BJ (cell line): ENCODE measurements around the gene INTS6. TPM values are rescaled to one million over a fixed set of nuclear protein-coding genes. Genes with fewer than 3 reads are reported as not detected.

ENCODE experiments used
- CTCF ChIA-PET: fragments of 350-600 bp; formaldehyde crosslinking; extraction: SDS; loops from one replicate; lab custom pipeline; 2021; ENCODE audit warnings: antibody characterized with exemption, inconsistent platforms; lab: Yijun Ruan, JAX
- POLR2A ChIA-PET: fragments of 300-600 bp; sonication (Branson Sonifier 250); formaldehyde crosslinking; extraction: SDS; loops from one replicate; lab custom pipeline; 2021; ENCODE audit warnings: antibody characterized with exemption; lab: Charles Lee
- DNase-seq: peaks from one replicate; pipeline ENCODE4 v3.0.0-alpha.2; 2011; ENCODE audit warnings: low read depth
- H3K27me3 ChIP-seq: 2 replicates; pipeline ENCODE4 v1.6.0; 2011; ENCODE audit warnings: low read length; ENCODE audit not compliant: control insufficient read depth, insufficient read depth
- H3K36me3 ChIP-seq: 2 replicates; pipeline ENCODE4 v1.5.1; 2011; ENCODE audit warnings: low read length; ENCODE audit not compliant: control insufficient read depth, insufficient read depth
- H3K4me3 ChIP-seq: 2 replicates; pipeline ENCODE4 v1.5.1; 2011; ENCODE audit warnings: low read depth, mild to moderate bottlenecking, control low read depth, low read length
- polyA plus RNA-seq: library from polyadenylated mRNA; depleted of rRNA; stranded (reverse); fragments of >200 nt; gene quantifications from 2 replicates; pipeline ENCODE4 v1.2.3, GENCODE V29; 2011
- TF ChIP-seq, protein P1 (sequence below): IDR thresholded peaks from 2 replicates; pipeline ENCODE4 v1.5.1; 2011; ENCODE audit warnings: low read depth, mild to moderate bottlenecking, control low read depth, inconsistent platforms, low read length, moderate library complexity; ENCODE audit not compliant: insufficient read depth

Gene INTS6
- polyA plus RNA-seq, 1 experiment, result 17.2 TPM

DNA sequence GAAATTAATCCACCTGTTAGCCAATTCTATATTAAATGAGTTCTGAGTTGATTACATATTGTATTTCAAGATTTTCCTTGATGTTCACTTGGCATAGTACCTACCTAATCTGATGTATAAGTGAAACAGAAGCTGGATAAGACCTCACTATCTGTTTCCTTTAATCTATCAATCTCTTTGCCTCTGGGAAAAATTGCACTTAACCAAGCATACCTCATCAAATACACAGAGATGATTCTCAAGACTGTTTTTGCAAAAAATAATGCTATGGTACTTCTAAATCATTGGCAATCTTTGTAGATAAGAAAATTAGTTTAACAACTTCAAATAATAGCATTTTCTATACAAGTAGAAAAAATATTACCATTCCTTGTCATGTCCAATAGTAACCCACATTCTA is 58.1 kb downstream of the INTS6 start:
- ChIA-PET POLR2A (no interaction called here), CTCF (interaction anchor here (0.8 to 1.0 kb wide), 2 partner anchors 19 to 109 kb away, joined by 3 read pairs; no protein-coding TSS in a partner anchor)
- H3K36me3 ChIP-seq, result no peaks in the 10 kb centered on the region
- H3K27me3 ChIP-seq, result no peaks in the 10 kb centered on the region
- H3K4me3 ChIP-seq, result no peak overlapping the region
- DNase-seq, result no peak
- TF ChIP-seq, protein P1, sequence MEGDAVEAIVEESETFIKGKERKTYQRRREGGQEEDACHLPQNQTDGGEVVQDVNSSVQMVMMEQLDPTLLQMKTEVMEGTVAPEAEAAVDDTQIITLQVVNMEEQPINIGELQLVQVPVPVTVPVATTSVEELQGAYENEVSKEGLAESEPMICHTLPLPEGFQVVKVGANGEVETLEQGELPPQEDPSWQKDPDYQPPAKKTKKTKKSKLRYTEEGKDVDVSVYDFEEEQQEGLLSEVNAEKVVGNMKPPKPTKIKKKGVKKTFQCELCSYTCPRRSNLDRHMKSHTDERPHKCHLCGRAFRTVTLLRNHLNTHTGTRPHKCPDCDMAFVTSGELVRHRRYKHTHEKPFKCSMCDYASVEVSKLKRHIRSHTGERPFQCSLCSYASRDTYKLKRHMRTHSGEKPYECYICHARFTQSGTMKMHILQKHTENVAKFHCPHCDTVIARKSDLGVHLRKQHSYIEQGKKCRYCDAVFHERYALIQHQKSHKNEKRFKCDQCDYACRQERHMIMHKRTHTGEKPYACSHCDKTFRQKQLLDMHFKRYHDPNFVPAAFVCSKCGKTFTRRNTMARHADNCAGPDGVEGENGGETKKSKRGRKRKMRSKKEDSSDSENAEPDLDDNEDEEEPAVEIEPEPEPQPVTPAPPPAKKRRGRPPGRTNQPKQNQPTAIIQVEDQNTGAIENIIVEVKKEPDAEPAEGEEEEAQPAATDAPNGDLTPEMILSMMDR, result no peak

DNA sequence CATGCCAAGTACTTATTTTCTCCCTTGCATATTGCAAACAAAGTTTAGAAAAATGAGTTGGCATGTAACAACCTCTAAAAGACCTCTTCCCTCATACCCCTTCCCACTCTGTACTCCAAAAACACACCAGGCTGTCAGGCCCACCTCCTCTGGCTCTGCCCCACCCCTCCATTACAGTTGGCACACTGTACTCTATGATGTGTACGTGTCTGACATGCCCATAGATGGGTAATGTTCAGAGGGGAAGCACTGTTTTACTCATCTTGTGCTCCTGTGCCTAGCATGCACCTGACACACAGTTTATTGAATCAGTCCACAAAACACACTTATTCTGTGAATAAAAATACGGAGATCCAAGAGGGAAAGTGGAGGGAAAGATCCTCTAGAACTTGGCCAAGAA is 67.7 kb downstream of the INTS6 start:
- no peak overlapping the region for H3K4me3 ChIP-seq
- ChIA-PET CTCF (no interaction called here), POLR2A (no interaction called here)
- no peaks in the 10 kb centered on the region for H3K27me3 ChIP-seq
- TF ChIP-seq, protein P1, result no peak
- no peaks in the 10 kb centered on the region for H3K36me3 ChIP-seq
- no peak for DNase-seq

DNA sequence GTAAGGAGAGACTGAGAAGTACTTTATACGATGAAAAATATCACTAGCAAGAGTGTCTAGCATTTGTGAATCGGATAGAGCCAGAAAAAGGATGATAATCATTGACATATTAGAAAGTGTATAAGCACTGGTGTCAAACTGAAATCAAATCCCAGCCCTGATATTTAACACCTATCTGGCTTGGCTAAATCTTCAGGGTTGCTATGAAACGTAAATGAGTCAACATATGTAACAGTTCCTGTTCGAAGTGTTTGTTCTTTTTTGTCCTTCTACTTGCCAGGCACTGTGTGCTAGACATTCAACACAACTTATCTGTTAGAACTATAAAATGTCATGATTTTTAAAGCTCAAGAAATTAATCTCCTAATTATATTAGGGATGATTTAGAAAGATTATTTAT is 72.6 kb downstream of the INTS6 start:
- H3K27me3 ChIP-seq, result no peaks in the 10 kb centered on the region
- no peak overlapping the region for H3K4me3 ChIP-seq
- H3K36me3 ChIP-seq, result no peaks in the 10 kb centered on the region
- TF ChIP-seq, protein P1, result no peak
- DNase-seq, result no peak
- ChIA-PET POLR2A (no interaction called here), CTCF (no interaction called here)

DNA sequence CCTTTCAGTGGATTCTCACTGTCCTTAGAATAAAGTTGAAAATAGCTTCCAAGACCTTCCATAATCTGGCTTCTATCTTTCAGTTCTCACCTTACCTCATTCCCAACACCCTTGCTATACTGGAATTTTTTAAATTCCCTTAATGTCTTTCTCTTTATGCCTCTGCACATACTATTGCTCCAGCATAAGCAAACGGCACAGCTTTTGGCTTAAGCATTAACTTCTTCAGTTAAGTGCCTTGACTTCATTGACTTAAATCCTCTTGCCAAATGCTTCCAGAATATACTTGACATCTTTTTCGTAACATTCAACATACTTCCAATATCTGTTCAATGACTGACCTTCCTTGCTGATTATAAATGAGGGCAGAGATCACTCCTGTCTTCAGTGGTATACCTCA is 79.4 kb downstream of the INTS6 start:
- CTCF ChIA-PET, result no interaction called here

DNA sequence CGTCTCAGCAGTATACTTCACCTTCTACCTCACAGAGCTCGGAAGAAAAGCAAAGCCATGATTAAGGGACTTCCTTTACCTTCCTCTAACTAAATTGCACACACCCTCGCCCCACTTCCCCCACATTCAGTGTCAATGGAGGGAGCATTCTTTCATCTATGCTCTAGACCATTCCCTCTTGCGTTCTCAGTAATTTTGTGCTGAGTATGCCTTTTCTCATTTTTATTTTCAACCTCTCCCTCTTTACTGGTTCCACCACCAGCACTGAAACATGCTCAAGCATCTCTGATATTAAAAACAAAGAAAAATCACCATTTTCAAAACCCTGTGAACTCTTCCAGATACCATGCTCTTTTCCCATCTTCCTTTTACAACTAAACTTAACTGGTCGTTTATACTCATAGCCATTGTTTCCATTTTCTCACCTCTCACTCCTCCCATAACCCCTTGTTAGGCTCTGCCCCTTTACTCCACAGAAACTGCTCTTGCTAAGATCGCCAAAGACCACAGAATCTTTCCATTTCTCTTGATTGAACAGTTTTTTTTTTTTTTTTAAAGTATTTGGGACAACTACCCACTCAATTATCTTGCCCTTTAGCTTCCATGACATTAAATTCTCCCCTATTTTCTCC is 81.0 kb downstream of the INTS6 start:
- TF ChIP-seq, protein P1, result no peak
- no peak overlapping the region for H3K4me3 ChIP-seq
- no peaks in the 10 kb centered on the region for H3K27me3 ChIP-seq
- DNase-seq, result no peak
- ChIA-PET CTCF (interaction anchor here (1.0 kb wide), 1 partner anchor 86 kb away, joined by 3 read pairs; no protein-coding TSS in a partner anchor), POLR2A (no interaction called here)
- peaks cover 6% of the 10 kb centered on the region for H3K36me3 ChIP-seq

More for the DNA sequence above, 79.4 kb downstream of the INTS6 start:
- TF ChIP-seq, protein P1, result no peak
- DNase-seq, result no peak
- Histone ChIP-seq H3K36me3 (peaks cover 4% of the 10 kb centered on the region; the same call in 1 of the 2 replicates), H3K27me3 (no peaks in the 10 kb centered on the region), H3K4me3 (no peak overlapping the region)
- POLR2A ChIA-PET, result no interaction called here
